ENCODE measurements around the gene NETO2. TPM values are rescaled to one million over a fixed set of nuclear protein-coding genes. Genes with fewer than 3 reads are reported as not detected.
"Not testable (repeated sequence)": the region's sequence is repeated elsewhere in the genome, so short reads cannot be mapped to it uniquely, and the experiment has no call there.

NETO2 gene
- polyA plus RNA-seq, 1 donor = 2.6 TPM

GRCh38 chr16:47136099-47136842 lies 7.5 kb downstream of the NETO2 start:
- WGBS (ENCODE audit: insufficient coverage, low lambda C conversion rate) = 89% methylated on average over 3 of the region's 8 CpGs
- Histone ChIP-seq H3K4me1 (ENCODE audit: control insufficient read depth, insufficient read depth, low read length) (no peaks in the 10 kb centered on the region), H3K4me3 (ENCODE audit: low read length) (no peak overlapping the region), H3K27ac (ENCODE audit: low read length) (no peak overlapping the region), H3K27me3 (ENCODE audit: control insufficient read depth, insufficient read depth, low read length) (no peaks in the 10 kb centered on the region), H3K9me3 (ENCODE audit: control insufficient read depth, low read depth, low read length) (no peaks in the 10 kb centered on the region), H3K36me3 (ENCODE audit: control insufficient read depth, insufficient read depth, low read length) (no peaks in the 10 kb centered on the region)
- no peak for DNase-seq

GRCh38 chr16:47134550-47134949 lies 9.2 kb downstream of the NETO2 start:
- Histone ChIP-seq H3K27ac (ENCODE audit: low read length) (no peak overlapping the region), H3K9me3 (ENCODE audit: control insufficient read depth, low read depth, low read length) (no peaks in the 10 kb centered on the region), H3K27me3 (ENCODE audit: control insufficient read depth, insufficient read depth, low read length) (no peaks in the 10 kb centered on the region), H3K36me3 (ENCODE audit: control insufficient read depth, insufficient read depth, low read length) (no peaks in the 10 kb centered on the region), H3K4me1 (ENCODE audit: control insufficient read depth, insufficient read depth, low read length) (no peaks in the 10 kb centered on the region), H3K4me3 (ENCODE audit: low read length) (no peak overlapping the region)
- 100% methylated on average over 1 of the region's 4 CpGs for WGBS (ENCODE audit: insufficient coverage, low lambda C conversion rate)
- DNase-seq = no peak

- no peaks in the 10 kb centered on the region for H3K36me3 ChIP-seq (ENCODE audit: control insufficient read depth, insufficient read depth, low read length)
- no peak overlapping the region for H3K4me3 ChIP-seq (ENCODE audit: low read length)
- H3K27ac ChIP-seq (ENCODE audit: low read length) = no peak overlapping the region
- no peaks in the 10 kb centered on the region for H3K9me3 ChIP-seq (ENCODE audit: control insufficient read depth, low read depth, low read length)
- no peaks in the 10 kb centered on the region for H3K27me3 ChIP-seq (ENCODE audit: control insufficient read depth, insufficient read depth, low read length)
- DNase-seq = no peak
- no peaks in the 10 kb centered on the region for H3K4me1 ChIP-seq (ENCODE audit: control insufficient read depth, insufficient read depth, low read length)
Measured at GRCh38 chr16:47132308-47132707, 11.4 kb downstream of the NETO2 start.

- Histone ChIP-seq H3K27me3 (ENCODE audit: control insufficient read depth, insufficient read depth, low read length) (no peaks in the 10 kb centered on the region), H3K27ac (ENCODE audit: low read length) (no peak overlapping the region), H3K9me3 (ENCODE audit: control insufficient read depth, low read depth, low read length) (no peaks in the 10 kb centered on the region), H3K36me3 (ENCODE audit: control insufficient read depth, insufficient read depth, low read length) (no peaks in the 10 kb centered on the region), H3K4me3 (ENCODE audit: low read length) (no peak overlapping the region), H3K4me1 (ENCODE audit: control insufficient read depth, insufficient read depth, low read length) (no peaks in the 10 kb centered on the region)
- no CpG with 5 or more reads among the region's 7 CpGs for WGBS (ENCODE audit: insufficient coverage, low lambda C conversion rate)
- no peak for DNase-seq
Measured at GRCh38 chr16:47129755-47130435, 13.8 kb downstream of the NETO2 start.

- Histone ChIP-seq H3K27me3 (ENCODE audit: control insufficient read depth, insufficient read depth, low read length) (no peaks in the 10 kb centered on the region), H3K4me1 (ENCODE audit: control insufficient read depth, insufficient read depth, low read length) (no peaks in the 10 kb centered on the region), H3K4me3 (ENCODE audit: low read length) (no peak overlapping the region), H3K36me3 (ENCODE audit: control insufficient read depth, insufficient read depth, low read length) (no peaks in the 10 kb centered on the region), H3K9me3 (ENCODE audit: control insufficient read depth, low read depth, low read length) (no peaks in the 10 kb centered on the region), H3K27ac (ENCODE audit: low read length) (no peak overlapping the region)
- no peak for DNase-seq
- 80% methylated on average over 1 of the region's 3 CpGs for WGBS (ENCODE audit: insufficient coverage, low lambda C conversion rate)
Measured at GRCh38 chr16:47127541-47127940, 16.2 kb downstream of the NETO2 start.

- DNase-seq = peak in 1 of 2 donors; percentile 11
- Histone ChIP-seq H3K27ac (ENCODE audit: low read length) (no peak overlapping the region), H3K4me3 (ENCODE audit: low read length) (no peak overlapping the region), H3K36me3 (ENCODE audit: control insufficient read depth, insufficient read depth, low read length) (no peaks in the 10 kb centered on the region), H3K4me1 (ENCODE audit: control insufficient read depth, insufficient read depth, low read length) (no peaks in the 10 kb centered on the region), H3K27me3 (ENCODE audit: control insufficient read depth, insufficient read depth, low read length) (no peaks in the 10 kb centered on the region), H3K9me3 (ENCODE audit: control insufficient read depth, low read depth, low read length) (no peaks in the 10 kb centered on the region)
- WGBS (ENCODE audit: insufficient coverage, low lambda C conversion rate) = 67% methylated on average over 3 of the region's 4 CpGs
Measured at GRCh38 chr16:47125757-47126156, 18.0 kb downstream of the NETO2 start.

GRCh38 chr16:47113130-47113529 lies 30.6 kb downstream of the NETO2 start:
- WGBS (ENCODE audit: insufficient coverage, low lambda C conversion rate) = 100% methylated on average over 1 of the region's 2 CpGs
- no peak for DNase-seq
- Histone ChIP-seq H3K27ac (ENCODE audit: low read length) (no peak overlapping the region), H3K4me3 (ENCODE audit: low read length) (no peak overlapping the region), H3K36me3 (ENCODE audit: control insufficient read depth, insufficient read depth, low read length) (no peaks in the 10 kb centered on the region), H3K4me1 (ENCODE audit: control insufficient read depth, insufficient read depth, low read length) (no peaks in the 10 kb centered on the region), H3K9me3 (ENCODE audit: control insufficient read depth, low read depth, low read length) (no peaks in the 10 kb centered on the region), H3K27me3 (ENCODE audit: control insufficient read depth, insufficient read depth, low read length) (no peaks in the 10 kb centered on the region)

- H3K9me3 ChIP-seq (ENCODE audit: control insufficient read depth, low read depth, low read length) = no peaks in the 10 kb centered on the region
- H3K27me3 ChIP-seq (ENCODE audit: control insufficient read depth, insufficient read depth, low read length) = no peaks in the 10 kb centered on the region
- no peak overlapping the region for H3K27ac ChIP-seq (ENCODE audit: low read length)
- no peaks in the 10 kb centered on the region for H3K4me1 ChIP-seq (ENCODE audit: control insufficient read depth, insufficient read depth, low read length)
- no peaks in the 10 kb centered on the region for H3K36me3 ChIP-seq (ENCODE audit: control insufficient read depth, insufficient read depth, low read length)
- no peak for DNase-seq
- WGBS (ENCODE audit: insufficient coverage, low lambda C conversion rate) = no CpG with 5 or more reads among the region's 3 CpGs
- H3K4me3 ChIP-seq (ENCODE audit: low read length) = no peak overlapping the region
Measured at GRCh38 chr16:47110939-47111338, 32.8 kb downstream of the NETO2 start.

GRCh38 chr16:47109361-47109760 lies 34.4 kb downstream of the NETO2 start:
- Histone ChIP-seq H3K4me1 (ENCODE audit: control insufficient read depth, insufficient read depth, low read length) (no peaks in the 10 kb centered on the region), H3K27ac (ENCODE audit: low read length) (no peak overlapping the region), H3K36me3 (ENCODE audit: control insufficient read depth, insufficient read depth, low read length) (no peaks in the 10 kb centered on the region), H3K27me3 (ENCODE audit: control insufficient read depth, insufficient read depth, low read length) (no peaks in the 10 kb centered on the region), H3K4me3 (ENCODE audit: low read length) (no peak overlapping the region), H3K9me3 (ENCODE audit: control insufficient read depth, low read depth, low read length) (no peaks in the 10 kb centered on the region)
- no peak for DNase-seq
- 94% methylated on average over 2 of the region's 5 CpGs for WGBS (ENCODE audit: insufficient coverage, low lambda C conversion rate)

- H3K9me3 ChIP-seq (ENCODE audit: control insufficient read depth, low read depth, low read length); H3K27ac ChIP-seq (ENCODE audit: low read length); H3K4me1 ChIP-seq (ENCODE audit: control insufficient read depth, insufficient read depth, low read length); H3K36me3 ChIP-seq (ENCODE audit: control insufficient read depth, insufficient read depth, low read length); H3K27me3 ChIP-seq (ENCODE audit: control insufficient read depth, insufficient read depth, low read length); H3K4me3 ChIP-seq (ENCODE audit: low read length); DNase-seq: not testable (repeated sequence)
- 100% methylated on average over 2 of the region's 4 CpGs for WGBS (ENCODE audit: insufficient coverage, low lambda C conversion rate)
Measured at GRCh38 chr16:47102921-47103320, 40.8 kb downstream of the NETO2 start.

GRCh38 chr16:47097154-47097553 lies 46.6 kb downstream of the NETO2 start:
- not testable (repeated sequence) for H3K27me3 ChIP-seq (ENCODE audit: control insufficient read depth, insufficient read depth, low read length); H3K9me3 ChIP-seq (ENCODE audit: control insufficient read depth, low read depth, low read length); DNase-seq; H3K4me3 ChIP-seq (ENCODE audit: low read length); H3K4me1 ChIP-seq (ENCODE audit: control insufficient read depth, insufficient read depth, low read length); H3K27ac ChIP-seq (ENCODE audit: low read length); H3K36me3 ChIP-seq (ENCODE audit: control insufficient read depth, insufficient read depth, low read length)
- no CpG with 5 or more reads among the region's 6 CpGs for WGBS (ENCODE audit: insufficient coverage, low lambda C conversion rate)

Data from large intestine (tissue), 3 donors.